ENCODE data around the gene NKRF. TPM values are rescaled to one million over a fixed set of nuclear protein-coding genes. Genes with fewer than 3 reads are reported as not detected.

NKRF gene
- total and polyA plus RNA-seq, 2 of the 8 experiments (the other 6 are each of a cell fraction or from before 2014, with no cell fraction given) = 3.8 to 11.4 TPM

DNA sequence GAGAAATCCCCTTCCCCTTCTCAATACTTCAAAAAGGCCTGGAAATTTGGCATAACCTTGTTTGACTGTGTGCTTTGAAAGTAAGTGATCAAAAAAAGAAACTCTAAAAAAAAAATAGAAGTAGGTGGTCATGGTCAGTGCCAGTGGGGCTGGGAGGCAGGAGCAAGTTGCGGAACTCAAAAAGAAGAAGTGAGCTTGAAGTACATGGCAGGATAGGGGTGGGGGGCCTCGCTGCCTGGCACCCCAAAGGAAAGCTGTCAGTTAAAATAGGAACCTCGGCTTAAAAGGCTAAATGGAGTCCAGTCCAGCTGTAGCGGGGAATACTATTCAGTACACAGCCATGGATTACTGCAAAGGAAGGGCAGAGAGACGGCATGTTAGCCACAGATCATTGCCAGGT is 12.2 kb upstream of the NKRF start (continued):
- TF ChIP-seq, protein P1, sequence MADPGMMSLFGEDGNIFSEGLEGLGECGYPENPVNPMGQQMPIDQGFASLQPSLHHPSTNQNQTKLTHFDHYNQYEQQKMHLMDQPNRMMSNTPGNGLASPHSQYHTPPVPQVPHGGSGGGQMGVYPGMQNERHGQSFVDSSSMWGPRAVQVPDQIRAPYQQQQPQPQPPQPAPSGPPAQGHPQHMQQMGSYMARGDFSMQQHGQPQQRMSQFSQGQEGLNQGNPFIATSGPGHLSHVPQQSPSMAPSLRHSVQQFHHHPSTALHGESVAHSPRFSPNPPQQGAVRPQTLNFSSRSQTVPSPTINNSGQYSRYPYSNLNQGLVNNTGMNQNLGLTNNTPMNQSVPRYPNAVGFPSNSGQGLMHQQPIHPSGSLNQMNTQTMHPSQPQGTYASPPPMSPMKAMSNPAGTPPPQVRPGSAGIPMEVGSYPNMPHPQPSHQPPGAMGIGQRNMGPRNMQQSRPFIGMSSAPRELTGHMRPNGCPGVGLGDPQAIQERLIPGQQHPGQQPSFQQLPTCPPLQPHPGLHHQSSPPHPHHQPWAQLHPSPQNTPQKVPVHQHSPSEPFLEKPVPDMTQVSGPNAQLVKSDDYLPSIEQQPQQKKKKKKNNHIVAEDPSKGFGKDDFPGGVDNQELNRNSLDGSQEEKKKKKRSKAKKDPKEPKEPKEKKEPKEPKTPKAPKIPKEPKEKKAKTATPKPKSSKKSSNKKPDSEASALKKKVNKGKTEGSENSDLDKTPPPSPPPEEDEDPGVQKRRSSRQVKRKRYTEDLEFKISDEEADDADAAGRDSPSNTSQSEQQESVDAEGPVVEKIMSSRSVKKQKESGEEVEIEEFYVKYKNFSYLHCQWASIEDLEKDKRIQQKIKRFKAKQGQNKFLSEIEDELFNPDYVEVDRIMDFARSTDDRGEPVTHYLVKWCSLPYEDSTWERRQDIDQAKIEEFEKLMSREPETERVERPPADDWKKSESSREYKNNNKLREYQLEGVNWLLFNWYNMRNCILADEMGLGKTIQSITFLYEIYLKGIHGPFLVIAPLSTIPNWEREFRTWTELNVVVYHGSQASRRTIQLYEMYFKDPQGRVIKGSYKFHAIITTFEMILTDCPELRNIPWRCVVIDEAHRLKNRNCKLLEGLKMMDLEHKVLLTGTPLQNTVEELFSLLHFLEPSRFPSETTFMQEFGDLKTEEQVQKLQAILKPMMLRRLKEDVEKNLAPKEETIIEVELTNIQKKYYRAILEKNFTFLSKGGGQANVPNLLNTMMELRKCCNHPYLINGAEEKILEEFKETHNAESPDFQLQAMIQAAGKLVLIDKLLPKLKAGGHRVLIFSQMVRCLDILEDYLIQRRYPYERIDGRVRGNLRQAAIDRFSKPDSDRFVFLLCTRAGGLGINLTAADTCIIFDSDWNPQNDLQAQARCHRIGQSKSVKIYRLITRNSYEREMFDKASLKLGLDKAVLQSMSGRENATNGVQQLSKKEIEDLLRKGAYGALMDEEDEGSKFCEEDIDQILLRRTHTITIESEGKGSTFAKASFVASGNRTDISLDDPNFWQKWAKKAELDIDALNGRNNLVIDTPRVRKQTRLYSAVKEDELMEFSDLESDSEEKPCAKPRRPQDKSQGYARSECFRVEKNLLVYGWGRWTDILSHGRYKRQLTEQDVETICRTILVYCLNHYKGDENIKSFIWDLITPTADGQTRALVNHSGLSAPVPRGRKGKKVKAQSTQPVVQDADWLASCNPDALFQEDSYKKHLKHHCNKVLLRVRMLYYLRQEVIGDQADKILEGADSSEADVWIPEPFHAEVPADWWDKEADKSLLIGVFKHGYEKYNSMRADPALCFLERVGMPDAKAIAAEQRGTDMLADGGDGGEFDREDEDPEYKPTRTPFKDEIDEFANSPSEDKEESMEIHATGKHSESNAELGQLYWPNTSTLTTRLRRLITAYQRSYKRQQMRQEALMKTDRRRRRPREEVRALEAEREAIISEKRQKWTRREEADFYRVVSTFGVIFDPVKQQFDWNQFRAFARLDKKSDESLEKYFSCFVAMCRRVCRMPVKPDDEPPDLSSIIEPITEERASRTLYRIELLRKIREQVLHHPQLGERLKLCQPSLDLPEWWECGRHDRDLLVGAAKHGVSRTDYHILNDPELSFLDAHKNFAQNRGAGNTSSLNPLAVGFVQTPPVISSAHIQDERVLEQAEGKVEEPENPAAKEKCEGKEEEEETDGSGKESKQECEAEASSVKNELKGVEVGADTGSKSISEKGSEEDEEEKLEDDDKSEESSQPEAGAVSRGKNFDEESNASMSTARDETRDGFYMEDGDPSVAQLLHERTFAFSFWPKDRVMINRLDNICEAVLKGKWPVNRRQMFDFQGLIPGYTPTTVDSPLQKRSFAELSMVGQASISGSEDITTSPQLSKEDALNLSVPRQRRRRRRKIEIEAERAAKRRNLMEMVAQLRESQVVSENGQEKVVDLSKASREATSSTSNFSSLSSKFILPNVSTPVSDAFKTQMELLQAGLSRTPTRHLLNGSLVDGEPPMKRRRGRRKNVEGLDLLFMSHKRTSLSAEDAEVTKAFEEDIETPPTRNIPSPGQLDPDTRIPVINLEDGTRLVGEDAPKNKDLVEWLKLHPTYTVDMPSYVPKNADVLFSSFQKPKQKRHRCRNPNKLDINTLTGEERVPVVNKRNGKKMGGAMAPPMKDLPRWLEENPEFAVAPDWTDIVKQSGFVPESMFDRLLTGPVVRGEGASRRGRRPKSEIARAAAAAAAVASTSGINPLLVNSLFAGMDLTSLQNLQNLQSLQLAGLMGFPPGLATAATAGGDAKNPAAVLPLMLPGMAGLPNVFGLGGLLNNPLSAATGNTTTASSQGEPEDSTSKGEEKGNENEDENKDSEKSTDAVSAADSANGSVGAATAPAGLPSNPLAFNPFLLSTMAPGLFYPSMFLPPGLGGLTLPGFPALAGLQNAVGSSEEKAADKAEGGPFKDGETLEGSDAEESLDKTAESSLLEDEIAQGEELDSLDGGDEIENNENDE (IDR thresholded peaks at IDR 0.05; ENCODE audit: insufficient replicate concordance, low read length) = no peak
- TF ChIP-seq HDAC6 (IDR thresholded peaks at IDR 0.05; ENCODE audit: low read depth, low read length) = no peak
- TF ChIP-seq RNF2 (IDR thresholded peaks at IDR 0.05; ENCODE audit: borderline replicate concordance, low read depth, low read length, missing control alignments, poor library complexity, severe bottlenecking) = no peak
- TF ChIP-seq BACH1 (IDR thresholded peaks at IDR 0.05; ENCODE audit: low read length) = no peak

All from H1 (cell line).